ENCODE results near the gene IPO5.
"Not testable (repeated sequence)": the region's sequence is repeated elsewhere in the genome, so short reads cannot be mapped to it uniquely, and the experiment has no call there.

Gene IPO5

DNA sequence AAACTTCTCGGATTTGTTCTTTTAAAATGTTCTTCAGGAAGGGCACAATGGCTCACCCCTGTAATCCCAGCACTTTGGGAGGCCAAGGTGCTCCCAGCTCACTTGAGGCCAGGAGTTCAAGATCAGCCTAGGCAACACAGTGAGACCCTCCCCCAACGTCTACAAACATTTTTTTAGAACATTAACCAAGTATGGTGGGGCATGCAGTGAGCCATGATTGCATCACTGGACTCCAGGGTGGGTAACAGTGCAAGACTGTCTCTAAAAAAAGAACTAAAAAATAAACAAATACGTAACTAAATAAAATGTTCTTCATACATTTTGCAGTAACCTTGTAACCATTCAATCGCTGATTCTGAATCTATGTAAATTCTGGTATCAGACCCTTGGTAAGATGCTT is 2.1 kb upstream of the IPO5 start:
- DNase-seq, result no peak

- DNase-seq, result not testable (repeated sequence)
Measured at GRCh38 chr13:97952831-97953230, 644 bp upstream of the IPO5 start.

- DNase-seq, result no peak
Measured at GRCh38 chr13:97961340-97961739, 7.9 kb downstream of the IPO5 start.

DNA sequence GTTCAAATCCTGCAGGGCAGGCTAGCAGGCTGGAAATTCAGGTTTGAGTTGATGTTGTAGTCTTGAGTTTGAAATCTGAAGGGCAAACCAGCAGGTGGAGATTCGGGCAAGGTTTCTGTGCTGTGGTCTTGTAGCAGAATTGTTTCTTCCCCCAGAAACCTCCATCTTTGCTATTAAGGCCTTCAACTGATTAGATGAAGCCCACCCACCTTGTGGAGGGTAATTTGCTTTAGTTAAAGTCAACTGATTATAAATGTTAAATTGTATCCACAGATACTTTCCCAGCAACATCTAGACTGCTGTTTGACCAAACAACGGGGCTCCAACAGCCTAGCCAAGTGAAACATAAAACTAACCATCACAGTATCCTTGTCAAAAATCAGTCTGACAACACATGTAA is 9.4 kb downstream of the IPO5 start:
- DNase-seq, result no peak

DNA sequence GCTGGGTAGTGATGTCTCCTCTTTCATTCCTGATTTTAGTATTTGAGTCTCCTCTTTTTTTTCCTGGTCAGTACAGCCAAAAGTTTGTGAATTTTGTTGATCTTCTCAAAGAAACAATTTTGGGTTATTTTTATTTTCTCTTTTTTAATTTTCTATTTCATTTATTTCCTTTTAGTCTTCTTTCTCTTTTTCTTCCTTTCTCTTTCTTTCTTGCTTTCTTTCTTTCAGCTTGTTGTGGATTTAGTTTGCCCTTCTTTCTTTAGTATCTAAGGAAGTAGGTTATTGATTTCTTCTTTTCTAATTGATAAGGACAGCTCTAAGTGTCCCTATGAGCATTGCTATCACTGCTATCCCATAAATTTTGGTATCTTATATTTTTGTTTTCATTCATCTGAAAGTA is 13.8 kb downstream of the IPO5 start:
- DNase-seq, result no peak

GRCh38 chr13:97967948-97968347 is 14.5 kb downstream of the IPO5 start:
- DNase-seq, result no peak

DNA sequence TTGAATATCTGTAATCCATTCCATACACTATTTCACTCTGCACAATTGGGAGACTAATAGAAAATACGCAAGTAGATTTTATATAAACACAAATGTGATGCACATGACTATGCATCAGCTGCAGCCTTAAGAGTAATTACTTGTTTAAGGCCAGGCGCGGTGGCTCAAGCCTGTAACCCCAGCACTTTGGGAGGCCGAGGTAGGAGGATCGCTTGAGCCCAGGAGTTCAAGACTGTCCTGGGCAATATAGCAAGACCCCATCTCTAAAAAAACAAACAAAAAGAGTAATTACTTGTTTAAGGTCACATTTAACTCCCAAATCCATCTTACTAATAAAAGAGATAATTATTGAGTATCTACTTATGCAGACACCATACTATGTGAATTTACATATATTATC is 18.0 kb downstream of the IPO5 start:
- no peak for DNase-seq

GRCh38 chr13:97974773-97975172 is 21.3 kb downstream of the IPO5 start:
- no peak for DNase-seq

- DNase-seq, result no peak
Measured at GRCh38 chr13:97975280-97975847, 21.9 kb downstream of the IPO5 start.

GRCh38 chr13:97975848-97976609 is 22.6 kb downstream of the IPO5 start:
- DNase-seq, result peak; percentile 91 to 92

GRCh38 chr13:97976610-97977521 is 23.4 kb downstream of the IPO5 start:
- DNase-seq, result peak in 1 of 2 donors; percentile 7

DNA sequence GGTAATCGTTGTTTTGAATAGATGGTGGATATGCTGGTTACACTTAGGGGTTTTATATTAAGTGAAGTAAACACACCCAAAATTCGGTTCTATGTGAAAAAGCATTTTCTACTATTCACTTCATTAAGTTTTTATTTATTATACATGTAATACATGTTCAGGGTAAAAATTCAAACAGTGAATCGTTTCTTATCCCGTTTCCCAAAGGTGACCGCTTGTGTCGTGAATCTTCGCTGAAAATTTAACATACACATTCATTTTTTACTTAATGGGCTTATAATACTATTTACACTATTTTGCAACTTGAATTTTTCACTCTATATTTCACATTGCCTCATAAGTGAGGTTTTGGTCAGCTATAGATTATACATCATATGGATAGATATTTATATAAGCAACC is 24.5 kb downstream of the IPO5 start:
- no peak for DNase-seq

GRCh38 chr13:97978651-97979050 is 25.2 kb downstream of the IPO5 start:
- DNase-seq, result no peak

DNA sequence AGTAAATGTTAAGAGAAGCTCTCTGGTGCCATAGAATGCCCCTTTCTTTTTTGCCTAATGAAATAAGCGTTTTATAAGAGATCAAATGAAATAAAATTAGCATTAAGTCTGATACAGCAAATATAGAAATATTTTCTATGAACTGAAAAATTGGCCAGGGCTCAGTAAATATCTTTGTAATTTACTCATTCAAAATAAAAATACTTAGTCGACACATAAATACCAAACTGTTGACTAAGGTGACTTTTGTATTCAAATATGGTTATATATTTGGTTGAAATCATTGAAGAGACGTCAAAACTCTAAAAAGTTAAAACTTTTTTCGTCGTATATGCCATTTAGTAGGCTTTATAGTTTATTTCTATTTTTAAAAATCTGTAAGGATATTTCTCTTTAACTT is 25.6 kb downstream of the IPO5 start:
- no peak for DNase-seq

GRCh38 chr13:97979556-97979955 is 26.1 kb downstream of the IPO5 start:
- no peak for DNase-seq

GRCh38 chr13:97982286-97982685 is 28.8 kb downstream of the IPO5 start:
- DNase-seq, result no peak

- DNase-seq, result peak in 1 of 2 donors; percentile 45
Measured at GRCh38 chr13:97986835-97987234, 33.4 kb downstream of the IPO5 start.

DNA sequence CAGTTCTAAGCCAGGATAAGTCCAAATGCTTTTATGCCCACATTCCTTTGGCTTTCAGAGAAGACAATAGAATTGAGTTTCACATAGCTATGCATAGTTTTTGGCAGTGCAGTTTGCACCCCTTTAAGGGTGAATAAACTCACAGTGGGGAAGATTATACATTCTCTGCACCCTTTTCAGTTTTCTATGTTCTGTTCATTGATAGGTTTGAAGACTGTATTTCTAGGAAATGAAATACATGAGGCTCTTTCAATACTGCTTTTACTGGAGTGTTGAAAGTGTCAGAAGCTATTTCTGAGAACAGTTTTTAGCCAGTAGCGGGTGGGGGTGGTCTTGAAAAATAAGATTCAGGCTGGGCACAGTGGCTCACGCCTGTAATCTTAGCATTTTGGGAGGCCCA is 46.2 kb downstream of the IPO5 start:
- DNase-seq, result no peak

DNA sequence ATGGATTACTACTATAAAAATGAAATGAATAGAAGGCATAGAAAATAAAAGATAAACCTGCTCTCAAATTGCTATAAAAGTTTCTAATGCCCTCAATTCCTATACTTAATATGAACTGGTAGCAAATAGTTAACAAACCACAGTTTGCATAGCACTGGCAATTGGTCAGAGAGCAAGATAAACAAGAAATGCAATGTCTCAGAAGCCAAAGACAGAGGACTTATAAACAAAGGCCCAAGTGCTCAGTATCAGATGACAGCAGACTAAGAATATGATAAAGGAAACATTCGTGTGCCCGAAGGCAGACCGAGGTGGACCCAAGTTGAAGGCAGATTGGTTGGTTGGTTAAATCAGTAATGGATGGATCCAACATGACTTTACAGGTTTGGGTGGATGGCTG is 50.6 kb downstream of the IPO5 start:
- DNase-seq, result no peak

- DNase-seq, result not testable (repeated sequence)
Measured at GRCh38 chr13:98004997-98005396, 51.5 kb downstream of the IPO5 start.

DNA sequence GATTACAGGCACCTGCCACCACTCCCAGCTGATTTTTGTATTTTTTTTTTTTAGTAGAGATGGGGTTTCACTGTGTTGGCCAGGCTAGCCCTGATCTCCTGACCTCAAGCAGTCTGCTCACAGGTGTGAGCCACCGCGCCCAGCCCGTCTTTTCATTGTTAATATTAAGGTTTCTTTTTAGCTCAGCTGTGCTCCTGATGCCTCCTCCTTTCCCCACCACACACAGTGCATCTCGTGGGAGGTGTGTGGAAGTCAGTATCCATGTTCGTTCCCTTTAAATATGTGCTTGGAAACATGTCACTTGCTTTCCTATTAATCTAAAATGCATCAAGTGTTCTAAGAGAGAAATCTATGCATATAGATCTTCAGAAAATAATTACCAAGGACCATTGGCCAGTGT is 53.5 kb downstream of the IPO5 start:
- DNase-seq, result no peak

DNA sequence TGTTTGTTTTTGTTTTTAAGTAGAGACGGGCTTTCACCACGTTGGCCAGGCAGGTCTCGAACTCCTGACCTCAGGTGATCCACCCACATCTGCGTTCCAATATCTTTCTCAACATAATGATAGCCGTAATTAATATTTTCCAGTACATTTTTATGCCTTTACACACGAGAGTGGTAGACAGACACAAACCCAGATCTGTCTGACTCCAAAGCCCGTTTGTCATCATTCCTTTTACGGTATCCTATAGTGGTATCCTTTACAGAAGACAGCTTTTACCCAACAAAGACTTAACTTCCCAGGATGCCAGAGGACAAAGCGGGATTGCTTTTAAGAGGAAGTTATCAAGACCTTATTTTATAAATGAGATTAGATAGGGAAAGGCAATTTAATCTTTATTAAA is 59.8 kb downstream of the IPO5 start:
- no peak for DNase-seq

DNA sequence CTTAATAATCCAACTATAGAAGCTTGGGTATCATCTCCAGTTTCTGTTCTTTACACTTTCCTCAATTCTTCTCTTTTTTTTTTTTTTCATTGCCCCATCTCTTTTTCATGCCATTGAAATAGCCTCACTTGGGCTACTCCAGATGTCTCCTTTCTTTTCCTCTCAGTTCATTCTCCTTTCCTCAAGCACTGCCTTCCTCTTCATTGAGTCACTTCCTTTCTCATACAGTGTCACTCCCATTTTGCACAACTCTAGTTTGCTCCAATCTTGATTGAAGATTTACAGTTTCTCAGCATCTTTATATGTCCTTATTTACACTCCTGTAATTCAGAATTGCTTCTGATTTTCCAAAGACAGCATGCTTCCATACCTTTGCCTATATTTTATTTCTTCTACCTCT is 61.3 kb downstream of the IPO5 start:
- DNase-seq, result no peak

GRCh38 chr13:98018293-98018692 is 64.8 kb downstream of the IPO5 start:
- DNase-seq, result no peak

Measured in CD4-positive, alpha-beta T cell treated with Interleukin-1 beta for 1 hour (primary cell).